ENCODE results near the gene PHACTR2. TPM values are rescaled to one million over a fixed set of nuclear protein-coding genes. Genes with fewer than 3 reads are reported as not detected.

PHACTR2 gene
- total and polyA plus RNA-seq, 7 experiments from 2014 or later: 10.0 to 42.2 (median 21.7) TPM

- Mint-ChIP-seq H3K36me3 (peaks cover 2 to 11% (median 8%) of the 10 kb centered on the region in 5 donors), H3K27ac (peak overlapping the region in 3 of 9 donors; percentile 26 to 77 (median 30)), H3K4me1 (peaks cover 12 to 31% (median 27%) of the 10 kb centered on the region in 7 donors), H3K9me3 (peaks cover 0 to 1% (median 0%) of the 10 kb centered on the region in 11 donors), H3K4me3 (peak overlapping the region in 6 of 10 donors; percentile 29 to 63 (median 40)), H3K27me3 (no peaks in the 10 kb centered on the region)
- ATAC-seq: no peak
- ChIA-PET CTCF (interaction anchor here (0.5 kb wide), 1 partner anchor 263 kb away, joined by 3 read pairs; no protein-coding TSS in a partner anchor), POLR2A (no interaction called here)
- Histone ChIP-seq H3K4me1 (ENCODE audit: control insufficient read depth in 2 of 2, insufficient read depth in 2 of 2, low read length in 2 of 2) (peaks cover 6 to 11% of the 10 kb centered on the region in 2 donors), H3K27ac (ENCODE audit: low read depth, low read length) (no peak overlapping the region), H3K36me3 (ENCODE audit: control insufficient read depth in 2 of 3, insufficient read depth in 3 of 3, low read length in 3 of 3) (peaks cover 0 to 16% (median under 1%) of the 10 kb centered on the region in 3 experiments), H3K4me3 (ENCODE audit: low read length) (no peak overlapping the region), H3K9me3 (ENCODE audit: control insufficient read depth in 2 of 3, low read length in 3 of 3) (no peaks in the 10 kb centered on the region), H3K27me3 (ENCODE audit: control insufficient read depth in 2 of 2, insufficient read depth in 2 of 2, low read length in 2 of 2) (no peaks in the 10 kb centered on the region)
- DNase-seq: no peak
- intact Hi-C loops (cut with micrococcal nuclease): loop anchor here (5.0 to 10.0 kb wide), 6 partner anchors 164 to 1972 kb away; partner anchors contain the start of genes HIVEP2 (in 2 of the 2), FBXO30 (in 1 of the 2), FUCA2 (in 1 of the 2) and PLAGL1 (in 1 of the 2)
Observed at GRCh38 chr6:143840595-143841265, 163.0 kb downstream of the PHACTR2 start.

- Mint-ChIP-seq H3K4me3 (peak overlapping the region; percentile 93 to 99 (median 96)), H3K9me3 (peaks cover 0 to 1% (median 0%) of the 10 kb centered on the region in 11 donors), H3K36me3 (peaks cover 7 to 22% (median 20%) of the 10 kb centered on the region in 5 donors), H3K27me3 (no peaks in the 10 kb centered on the region), H3K27ac (peak overlapping the region; percentile 91 to 99 (median 97)), H3K4me1 (peaks cover 14 to 38% (median 32%) of the 10 kb centered on the region in 7 donors)
- ChIA-PET CTCF (interaction anchor here (1.0 kb wide), 2 partner anchors 9 to 267 kb away, joined by 3 read pairs; no protein-coding TSS in a partner anchor), POLR2A (interaction anchor here (0.7 to 1.3 kb wide), 4 partner anchors 14 to 392 kb away, joined by 3 to 5 read pairs (median 3); partner anchors contain the start of genes ADAT2, PEX3 and SF3B5)
- DNase-seq (no peak), ATAC-seq (peak; percentile 52)
- no peaks in the 10 kb centered on the region for H3K9me3 ChIP-seq (ENCODE audit: control insufficient read depth in 2 of 3, low read length in 3 of 3)
- peak overlapping the region; percentile 99 for H3K4me3 ChIP-seq (ENCODE audit: low read length)
- intact Hi-C loops (cut with micrococcal nuclease): loop anchor here (2.0 to 10.0 kb wide), 15 partner anchors 36 to 1970 kb away; partner anchors contain the start of genes FUCA2 (in 2 of the 2), HIVEP2 (in 2 of the 2), STX11 (in 2 of the 2) and AIG1 (in 1 of the 2)
- no peaks in the 10 kb centered on the region for H3K27me3 ChIP-seq (ENCODE audit: control insufficient read depth in 2 of 2, insufficient read depth in 2 of 2, low read length in 2 of 2)
- peaks cover 8 to 33% (median 14%) of the 10 kb centered on the region in 3 experiments for H3K36me3 ChIP-seq (ENCODE audit: control insufficient read depth in 2 of 3, insufficient read depth in 3 of 3, low read length in 3 of 3)
- peaks cover 6 to 11% of the 10 kb centered on the region in 2 donors for H3K4me1 ChIP-seq (ENCODE audit: control insufficient read depth in 2 of 2, insufficient read depth in 2 of 2, low read length in 2 of 2)
- H3K27ac ChIP-seq (ENCODE audit: low read depth, low read length): peak overlapping the region; percentile 92
Observed at GRCh38 chr6:143842461-143842901, 164.7 kb downstream of the PHACTR2 start.

GRCh38 chr6:143842902-143843676, 165.3 kb downstream of the PHACTR2 start, which contains the start of gene LTV1:
Gene LTV1, plus strand, starts transcription at chr6:143843338. Its CDS starts 140 bp downstream, at chr6:143843478.
- Mint-ChIP-seq H3K4me1 (peaks cover 19 to 42% (median 32%) of the 10 kb centered on the region in 7 donors), H3K4me3 (peak within 1 kb of the TSS; percentile 93 to 99 (median 96)), H3K27me3 (no peaks in the 10 kb centered on the region), H3K27ac (peak within 1 kb of the TSS; percentile 91 to 99 (median 97)), H3K36me3 (peaks cover 7 to 27% (median 25%) of the 10 kb centered on the region in 5 donors), H3K9me3 (peaks cover 0 to 1% (median 0%) of the 10 kb centered on the region in 11 donors)
- POLR2A ChIA-PET: interaction anchor here (0.7 to 1.3 kb wide), 7 partner anchors 10 to 1697 kb away, joined by 3 to 5 read pairs (median 3); partner anchors contain the start of genes ADAT2, NMBR, PEX3 and SF3B5
- CTCF ChIA-PET: interaction anchor here (1.0 kb wide), 2 partner anchors 10 to 268 kb away, joined by 3 read pairs; no protein-coding TSS in a partner anchor
- DNase-seq (peak; percentile 82 to 90 (median 88)), ATAC-seq (peak; percentile 98)
- intact Hi-C loops (cut with micrococcal nuclease): loop anchor here (1.0 to 10.0 kb wide), 22 partner anchors 36 to 1969 kb away; partner anchors contain the start of genes ADAT2 (in 2 of the 2), FUCA2 (in 2 of the 2), HIVEP2 (in 2 of the 2) and NMBR (in 2 of the 2)
- Histone ChIP-seq H3K4me1 (ENCODE audit: control insufficient read depth in 2 of 2, insufficient read depth in 2 of 2, low read length in 2 of 2) (peaks cover 6 to 11% of the 10 kb centered on the region in 2 donors), H3K27ac (ENCODE audit: low read depth, low read length) (peak within 1 kb of the TSS; percentile 92), H3K4me3 (ENCODE audit: low read length) (peak within 1 kb of the TSS; percentile 99), H3K27me3 (ENCODE audit: control insufficient read depth in 2 of 2, insufficient read depth in 2 of 2, low read length in 2 of 2) (no peaks in the 10 kb centered on the region), H3K36me3 (ENCODE audit: control insufficient read depth in 2 of 3, insufficient read depth in 3 of 3, low read length in 3 of 3) (peaks cover 12 to 34% (median 14%) of the 10 kb centered on the region in 3 experiments), H3K9me3 (ENCODE audit: control insufficient read depth in 2 of 3, low read length in 3 of 3) (no peaks in the 10 kb centered on the region)

- Histone ChIP-seq H3K9me3 (ENCODE audit: control insufficient read depth in 2 of 3, low read length in 3 of 3) (no peaks in the 10 kb centered on the region), H3K27me3 (ENCODE audit: control insufficient read depth in 2 of 2, insufficient read depth in 2 of 2, low read length in 2 of 2) (no peaks in the 10 kb centered on the region), H3K36me3 (ENCODE audit: control insufficient read depth in 2 of 3, insufficient read depth in 3 of 3, low read length in 3 of 3) (peaks cover 14 to 39% (median 17%) of the 10 kb centered on the region in 3 experiments), H3K27ac (ENCODE audit: low read depth, low read length) (peak overlapping the region; percentile 92), H3K4me1 (ENCODE audit: control insufficient read depth in 2 of 2, insufficient read depth in 2 of 2, low read length in 2 of 2) (peaks cover 6 to 11% of the 10 kb centered on the region in 2 donors), H3K4me3 (ENCODE audit: low read length) (peak overlapping the region; percentile 99)
- ChIA-PET CTCF (interaction anchor here (1.0 kb wide), 2 partner anchors 11 to 268 kb away, joined by 3 read pairs; no protein-coding TSS in a partner anchor), POLR2A (interaction anchor here (0.7 to 1.3 kb wide), 6 partner anchors 11 to 1697 kb away, joined by 3 to 5 read pairs (median 4); partner anchors contain the start of genes NMBR and SF3B5)
- peaks cover 22 to 47% (median 36%) of the 10 kb centered on the region in 7 donors for H3K4me1 Mint-ChIP-seq
- H3K36me3 Mint-ChIP-seq: peaks cover 11 to 32% (median 30%) of the 10 kb centered on the region in 5 donors
- ATAC-seq: peak; percentile 15
- no peaks in the 10 kb centered on the region for H3K27me3 Mint-ChIP-seq
- peak overlapping the region; percentile 93 to 99 (median 96) for H3K4me3 Mint-ChIP-seq
- peaks cover 0 to 1% (median 0%) of the 10 kb centered on the region in 11 donors for H3K9me3 Mint-ChIP-seq
- intact Hi-C loops (cut with micrococcal nuclease): loop anchor here (1.0 to 10.0 kb wide), 22 partner anchors 37 to 1969 kb away; partner anchors contain the start of genes ADAT2 (in 2 of the 2), FUCA2 (in 2 of the 2), HIVEP2 (in 2 of the 2) and NMBR (in 2 of the 2)
- H3K27ac Mint-ChIP-seq: peak overlapping the region; percentile 91 to 99 (median 97)
- DNase-seq: peak in 1 of 9 donors; percentile 2
Observed at GRCh38 chr6:143843677-143843999, 165.9 kb downstream of the PHACTR2 start.

- peak overlapping the region; percentile 92 for H3K27ac ChIP-seq (ENCODE audit: low read depth, low read length)
Observed at GRCh38 chr6:143844006-143844405, 166.2 kb downstream of the PHACTR2 start.

More at GRCh38 chr6:143844006-143844405, 166.2 kb downstream of the PHACTR2 start:
- peaks cover 0 to 1% (median 0%) of the 10 kb centered on the region in 11 donors for H3K9me3 Mint-ChIP-seq
- Histone ChIP-seq H3K9me3 (ENCODE audit: control insufficient read depth in 2 of 3, low read length in 3 of 3) (no peaks in the 10 kb centered on the region), H3K27me3 (ENCODE audit: control insufficient read depth in 2 of 2, insufficient read depth in 2 of 2, low read length in 2 of 2) (no peaks in the 10 kb centered on the region), H3K36me3 (ENCODE audit: control insufficient read depth in 2 of 3, insufficient read depth in 3 of 3, low read length in 3 of 3) (peaks cover 14 to 43% (median 17%) of the 10 kb centered on the region in 3 experiments), H3K4me3 (ENCODE audit: low read length) (peak overlapping the region; percentile 99), H3K4me1 (ENCODE audit: control insufficient read depth in 2 of 2, insufficient read depth in 2 of 2, low read length in 2 of 2) (peaks cover 6 to 11% of the 10 kb centered on the region in 2 donors)
- intact Hi-C loops (cut with micrococcal nuclease): loop anchor here (2.0 to 10.0 kb wide), 7 partner anchors 97 to 1968 kb away; partner anchors contain the start of genes HIVEP2 (in 2 of the 2), FBXO30 (in 1 of the 2), FUCA2 (in 1 of the 2) and PLAGL1 (in 1 of the 2)
- H3K36me3 Mint-ChIP-seq: peaks cover 14 to 35% (median 33%) of the 10 kb centered on the region in 5 donors
- DNase-seq: peak in 2 of 9 donors; percentile 1 to 2
- CTCF ChIA-PET: interaction anchor here (0.6 to 1.0 kb wide), 2 partner anchors 96 to 269 kb away, joined by 3 to 4 read pairs; no protein-coding TSS in a partner anchor
- H3K27me3 Mint-ChIP-seq: no peaks in the 10 kb centered on the region
- no peak for ATAC-seq
- peak overlapping the region; percentile 91 to 99 (median 97) for H3K27ac Mint-ChIP-seq
- H3K4me1 Mint-ChIP-seq: peaks cover 25 to 49% (median 39%) of the 10 kb centered on the region in 7 donors
- peak overlapping the region; percentile 93 to 99 (median 96) for H3K4me3 Mint-ChIP-seq
- POLR2A ChIA-PET: interaction anchor here (0.8 to 1.2 kb wide), 2 partner anchors 14 to 1698 kb away, joined by 3 read pairs; partner anchors contain the start of gene NMBR

All from naive thymus-derived CD4-positive, alpha-beta T cell (primary cell).